Liver (tissue), 9 donors: ENCODE results near the gene TSPEAR. TPM values are rescaled to one million over a fixed set of nuclear protein-coding genes. Genes with fewer than 3 reads are reported as not detected.

Experiments used
- DNase-seq: peaks from one replicate; pipeline ENCODE4 v3.0.0-alpha.2; 2017; ENCODE audit warnings: low spot score
- H3K27ac ChIP-seq, 2 donors: one replicate each; pipeline ENCODE4 v1.7.0; 2013; ENCODE audit warnings: inconsistent platforms in 2 of 2, low read length in 2 of 2, control low read depth in 1 of 2, low read depth in 1 of 2, mild to moderate bottlenecking in 1 of 2
- H3K27me3 ChIP-seq, 4 donors: one replicate each; pipeline versions ENCODE4 v1.6.1 to v1.7.0; 2013; ENCODE audit warnings: low read length in 3 of 4, inconsistent platforms in 1 of 4, mild to moderate bottlenecking in 1 of 4, moderate library complexity in 1 of 4; ENCODE audit not compliant: control insufficient read depth in 4 of 4, insufficient read depth in 4 of 4
- H3K36me3 ChIP-seq, 4 donors: one replicate each; pipeline versions ENCODE4 v1.6.1 to v1.7.0; 2013; ENCODE audit warnings: low read length in 3 of 4, mild to moderate bottlenecking in 3 of 4, low read depth in 1 of 4, moderate library complexity in 1 of 4; ENCODE audit not compliant: control insufficient read depth in 4 of 4, insufficient read depth in 3 of 4
- H3K4me1 ChIP-seq, 4 donors: one replicate each; pipeline versions ENCODE4 v1.6.1 to v1.7.0; 2013; ENCODE audit warnings: low read length in 3 of 4, mild to moderate bottlenecking in 3 of 4, moderate library complexity in 1 of 4; ENCODE audit not compliant: control insufficient read depth in 4 of 4, insufficient read depth in 4 of 4
- H3K4me3 ChIP-seq, 3 donors: one replicate each; pipeline versions ENCODE4 v1.6.1 to v1.7.0; 2013; ENCODE audit warnings: low read length in 3 of 3, control low read depth in 1 of 3, low read depth in 1 of 3, mild to moderate bottlenecking in 1 of 3
- H3K9ac ChIP-seq, 2 donors: one replicate each; pipeline ENCODE4 v1.7.0; 2013; ENCODE audit warnings: low read length in 2 of 2, mild to moderate bottlenecking in 2 of 2, moderate library complexity in 2 of 2, control low read depth in 1 of 2, low read depth in 1 of 2
- H3K9me3 ChIP-seq, 4 donors: one replicate each; pipeline versions ENCODE4 v1.6.1 to v1.7.0; 2013; ENCODE audit warnings: low read length in 3 of 4; ENCODE audit not compliant: control insufficient read depth in 4 of 4
- ATF3 ChIP-seq: IDR thresholded peaks from 2 replicates; pipeline ENCODE4 v1.6.1; 2016; ENCODE audit warnings: antibody characterized with exemption
- EGR1 ChIP-seq, 2 donors: IDR thresholded peaks; 2 replicates each; pipeline ENCODE4 v1.6.1; 2016 to 2018; ENCODE audit warnings: antibody characterized with exemption in 2 of 2, low read depth in 2 of 2
- FOXA1 ChIP-seq: IDR thresholded peaks from 2 replicates; pipeline ENCODE4 v1.6.1; 2016; ENCODE audit warnings: antibody characterized with exemption
- FOXA2 ChIP-seq: IDR thresholded peaks from 2 replicates; pipeline ENCODE4 v1.6.1; 2016; ENCODE audit warnings: antibody characterized with exemption
- GABPA ChIP-seq, 2 donors: IDR thresholded peaks in 1 of 2; conservative IDR thresholded peaks in 1 of 2; 2 replicates each; pipeline ENCODE4 v1.6.1; 2016; ENCODE audit warnings: antibody characterized with exemption in 2 of 2, mild to moderate bottlenecking in 1 of 2, moderate library complexity in 1 of 2
- HNF4A ChIP-seq, 2 donors: conservative IDR thresholded peaks; 2 replicates each; pipeline ENCODE4 v1.6.1; 2016; ENCODE audit warnings: antibody characterized with exemption in 2 of 2, mild to moderate bottlenecking in 2 of 2
- HNF4G ChIP-seq: IDR thresholded peaks from 2 replicates; pipeline ENCODE4 v1.6.1; 2016; ENCODE audit warnings: antibody characterized with exemption
- JUND ChIP-seq, 2 donors: IDR thresholded peaks; 2 replicates each; pipeline ENCODE4 v1.6.1; 2016; ENCODE audit warnings: antibody characterized with exemption in 2 of 2
- MAX ChIP-seq: IDR thresholded peaks from 2 replicates; pipeline ENCODE4 v1.6.1; 2016; ENCODE audit warnings: antibody characterized with exemption
- NR2F2 ChIP-seq: IDR thresholded peaks from 2 replicates; pipeline ENCODE4 v1.6.1; 2016; ENCODE audit warnings: antibody characterized with exemption
- RAD21 ChIP-seq, 2 donors: IDR thresholded peaks; 2 replicates each; pipeline ENCODE4 v1.6.1; 2016; ENCODE audit warnings: antibody characterized with exemption in 2 of 2, mild to moderate bottlenecking in 2 of 2
- REST ChIP-seq: IDR thresholded peaks from 2 replicates; pipeline ENCODE4 v1.6.1; 2016; ENCODE audit warnings: antibody characterized with exemption, mild to moderate bottlenecking
- RXRA ChIP-seq, 2 donors: IDR thresholded peaks; 2 replicates each; pipeline ENCODE4 v1.6.1; 2017 to 2018; ENCODE audit warnings: antibody characterized with exemption in 2 of 2, mild to moderate bottlenecking in 1 of 2
- SP1 ChIP-seq: IDR thresholded peaks from 2 replicates; pipeline ENCODE4 v1.6.1; 2018; ENCODE audit warnings: antibody characterized with exemption, mild to moderate bottlenecking
- TAF1 ChIP-seq: conservative IDR thresholded peaks from 2 replicates; pipeline ENCODE4 v1.6.1; 2016; ENCODE audit warnings: antibody characterized with exemption, mild to moderate bottlenecking
- YY1 ChIP-seq: IDR thresholded peaks from 2 replicates; pipeline ENCODE4 v1.6.1; 2016; ENCODE audit warnings: antibody characterized with exemption, mild to moderate bottlenecking
- ZBTB33 ChIP-seq: IDR thresholded peaks from 2 replicates; pipeline ENCODE4 v1.6.1; 2016; ENCODE audit warnings: antibody characterized with exemption
- WGBS: extraction: QIAGEN DNeasy Blood & Tissue Kit; methylation state at CpG from one replicate; pipeline ENCODE4 v1.1.7; 2013; 5-methylcytosine and 5-hydroxymethylcytosine counted together
- polyA plus RNA-seq, 2 donors: library from polyadenylated mRNA; stranded (reverse) in 1 of 2; unstranded in 1 of 2; fragments of 200-250 nt in 1 of 2; fragments of >200 nt in 1 of 2; fragmentation: Nextera tagmentation in 1 of 2; extraction: Ambion mirVana in 1 of 2; gene quantifications; one replicate each; pipeline versions ENCODE4 v1.2.1 to v1.2.3, GENCODE V29; 2013 to 2015
- total RNA-seq, 2 donors: library from RNA; depleted of rRNA; stranded (reverse); fragments of >200 nt; gene quantifications; one replicate each; pipeline ENCODE4 v1.2.3, GENCODE V29; 2014
- TF ChIP-seq, protein P1 (sequence below): fragments of 150-350 bp; IDR thresholded peaks from 2 replicates; pipeline ENCODE4 v1.5.1; 2017; ENCODE audit warnings: improper control_type of control experiment, low read depth, low read length; ENCODE audit not compliant: missing input control
- donor health status: healthy.
- donor health status: healthy.
- donor health status: healthy.
- donor health status: healthy.
- donor health status: healthy.

The TSPEAR gene
- total and polyA plus RNA-seq, 4 donors: under 0.01 to 0.14 (median 0.01) TPM; not detected in 1

- TF ChIP-seq GABPA (IDR thresholded peaks at IDR 0.05 in 1 of 2, conservative IDR thresholded peaks at IDR 0.05 in 1 of 2) (no peak), RAD21 (IDR thresholded peaks at IDR 0.05) (no peak), ATF3 (no peak), FOXA2 (no peak), MAX (no peak), RXRA (IDR thresholded peaks at IDR 0.05) (no peak), SP1 (no peak)
These were observed 227.8 kb downstream of the TSPEAR start (continued) for GRCh38 chr21:44483288-44484237.

GRCh38 chr21:44482581-44483287 is 228.6 kb downstream of the TSPEAR start:
- Histone ChIP-seq H3K4me1 (peaks cover 6 to 49% (median 30%) of the 10 kb centered on the region in 4 donors), H3K4me3 (peak overlapping the region; percentile 43 to 81 (median 80)), H3K36me3 (peaks cover 0 to 2% (median 0%) of the 10 kb centered on the region in 4 donors), H3K9me3 (no peaks in the 10 kb centered on the region), H3K9ac (peak overlapping the region; percentile 91 to 92), H3K27me3 (no peaks in the 10 kb centered on the region), H3K27ac (peak overlapping the region; percentile 94 to 98)
- peak; percentile 59 to 65 for TF ChIP-seq HNF4A (conservative IDR thresholded peaks at IDR 0.05)
- TF ChIP-seq RXRA (IDR thresholded peaks at IDR 0.05): peak; percentile 77 to 86
- peak; percentile 52 for TF ChIP-seq MAX
- no peak for TF ChIP-seq ZBTB33
- TF ChIP-seq, protein P1, sequence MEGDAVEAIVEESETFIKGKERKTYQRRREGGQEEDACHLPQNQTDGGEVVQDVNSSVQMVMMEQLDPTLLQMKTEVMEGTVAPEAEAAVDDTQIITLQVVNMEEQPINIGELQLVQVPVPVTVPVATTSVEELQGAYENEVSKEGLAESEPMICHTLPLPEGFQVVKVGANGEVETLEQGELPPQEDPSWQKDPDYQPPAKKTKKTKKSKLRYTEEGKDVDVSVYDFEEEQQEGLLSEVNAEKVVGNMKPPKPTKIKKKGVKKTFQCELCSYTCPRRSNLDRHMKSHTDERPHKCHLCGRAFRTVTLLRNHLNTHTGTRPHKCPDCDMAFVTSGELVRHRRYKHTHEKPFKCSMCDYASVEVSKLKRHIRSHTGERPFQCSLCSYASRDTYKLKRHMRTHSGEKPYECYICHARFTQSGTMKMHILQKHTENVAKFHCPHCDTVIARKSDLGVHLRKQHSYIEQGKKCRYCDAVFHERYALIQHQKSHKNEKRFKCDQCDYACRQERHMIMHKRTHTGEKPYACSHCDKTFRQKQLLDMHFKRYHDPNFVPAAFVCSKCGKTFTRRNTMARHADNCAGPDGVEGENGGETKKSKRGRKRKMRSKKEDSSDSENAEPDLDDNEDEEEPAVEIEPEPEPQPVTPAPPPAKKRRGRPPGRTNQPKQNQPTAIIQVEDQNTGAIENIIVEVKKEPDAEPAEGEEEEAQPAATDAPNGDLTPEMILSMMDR: no peak
- peak in 1 of 2 donors; percentile 36 for TF ChIP-seq JUND (IDR thresholded peaks at IDR 0.05)
- peak; percentile 70 for TF ChIP-seq YY1
- no peak for TF ChIP-seq FOXA1
- TF ChIP-seq SP1: peak; percentile 87
- no peak for TF ChIP-seq ATF3
- TF ChIP-seq REST: peak; percentile 91
- TF ChIP-seq EGR1 (IDR thresholded peaks at IDR 0.05; ENCODE audit: low read depth in 2 of 2): no peak
- TF ChIP-seq TAF1: peak; percentile 66
- peak in 1 of 2 donors; percentile 51 for TF ChIP-seq GABPA (IDR thresholded peaks at IDR 0.05 in 1 of 2, conservative IDR thresholded peaks at IDR 0.05 in 1 of 2)
- TF ChIP-seq RAD21 (IDR thresholded peaks at IDR 0.05): no peak
- TF ChIP-seq HNF4G: peak; percentile 34
- peak; percentile 39 for TF ChIP-seq NR2F2
- TF ChIP-seq FOXA2: no peak
- no peak for DNase-seq
- 41% methylated on average over 14 of the region's 14 CpGs for WGBS
